Nucleus accumbens (tissue), 56 donors: Measurements from ENCODE around the gene AP5B1.

Source experiments
- DNase-seq, 56 donors: peaks; one replicate each; lab custom pipeline; 2025; lab: John Stamatoyannopoulos, UW

Gene AP5B1

GRCh38 chr11:65786008-65786785 lies 5.4 kb upstream of the AP5B1 start:
- no peak for DNase-seq

GRCh38 chr11:65785319-65786007 lies 4.7 kb upstream of the AP5B1 start:
- no peak for DNase-seq

- DNase-seq: no peak
Measured at GRCh38 chr11:65782816-65783228, 2.0 kb upstream of the AP5B1 start.

- no peak for DNase-seq
Measured at GRCh38 chr11:65781962-65782815, 1.4 kb upstream of the AP5B1 start.

GRCh38 chr11:65781152-65781961 lies 581 bp upstream of the AP5B1 start:
- DNase-seq: peak in 23 of 56 donors; percentile 7 to 59 (median 26)

- peak in 46 of 56 donors; percentile 8 to 81 (median 44) for DNase-seq
Measured at GRCh38 chr11:65779919-65780769, 632 bp downstream of the AP5B1 start.

GRCh38 chr11:65779669-65779918 lies 1.2 kb downstream of the AP5B1 start:
- DNase-seq: no peak

GRCh38 chr11:65778901-65779668 lies 1.7 kb downstream of the AP5B1 start:
- no peak for DNase-seq

- no peak for DNase-seq
Measured at GRCh38 chr11:65778431-65778900, 2.3 kb downstream of the AP5B1 start.

- no peak for DNase-seq
Measured at GRCh38 chr11:65777821-65778361, 2.9 kb downstream of the AP5B1 start.

- DNase-seq: no peak
Measured at GRCh38 chr11:65777241-65777640, 3.5 kb downstream of the AP5B1 start.

- DNase-seq: peak in 1 of 56 donors; percentile 29
Measured at GRCh38 chr11:65776710-65777141, 4.0 kb downstream of the AP5B1 start.

- DNase-seq: no peak
Measured at GRCh38 chr11:65776196-65776595, 4.6 kb downstream of the AP5B1 start.

- DNase-seq: no peak
Measured at GRCh38 chr11:65774525-65775306, 6.1 kb downstream of the AP5B1 start.

- DNase-seq: no peak
Measured at GRCh38 chr11:65773784-65774411, 6.9 kb downstream of the AP5B1 start.

GRCh38 chr11:65771589-65772112 lies 9.1 kb downstream of the AP5B1 start:
- DNase-seq: no peak
